CD14-positive monocyte (primary cell): ENCODE measurements around the gene PAEP. TPM values are rescaled to one million over a fixed set of nuclear protein-coding genes. Genes with fewer than 3 reads are reported as not detected.

Source experiments
- DNase-seq, 3 donors: peaks; one replicate each; pipeline ENCODE4 v3.0.0-alpha.2; 2011 to 2022
- H2AFZ ChIP-seq: 2 replicates; pipeline ENCODE4 v1.6.0; 2012; ENCODE audit warnings: mild to moderate bottlenecking, low read depth, low read length, inconsistent platforms; ENCODE audit not compliant: insufficient read depth, poor library complexity, severe bottlenecking
- H3K27ac ChIP-seq, 2 donors: 1 replicate in 1 of 2; 2 replicates in 1 of 2; pipeline ENCODE4 v1.5.1; 2012 to 2013; ENCODE audit warnings: low read length in 2 of 2, control low read depth in 1 of 2, inconsistent platforms in 1 of 2, low read depth in 1 of 2, mild to moderate bottlenecking in 1 of 2
- H3K27me3 ChIP-seq, 2 donors: one replicate each; pipeline versions ENCODE4 v1.6.0 to v1.6.1; 2011 to 2013; ENCODE audit warnings: low read length in 2 of 2; ENCODE audit not compliant: control insufficient read depth in 2 of 2, insufficient read depth in 2 of 2
- H3K36me3 ChIP-seq, 2 donors: replicated peaks in 1 of 2; 1 replicate in 1 of 2; 2 replicates in 1 of 2; pipeline versions ENCODE4 v1.5.1 to v1.6.1; 2012 to 2013; ENCODE audit warnings: low read length in 2 of 2, control low read depth in 1 of 2, inconsistent platforms in 1 of 2, mild to moderate bottlenecking in 1 of 2; ENCODE audit not compliant: insufficient read depth in 2 of 2, control insufficient read depth in 1 of 2
- H3K4me1 ChIP-seq, 2 donors: 1 replicate in 1 of 2; 2 replicates in 1 of 2; pipeline versions ENCODE4 v1.5.1 to v1.6.1; 2012 to 2013; ENCODE audit warnings: low read length in 2 of 2, control low read depth in 1 of 2, inconsistent platforms in 1 of 2, mild to moderate bottlenecking in 1 of 2, moderate library complexity in 1 of 2; ENCODE audit not compliant: insufficient read depth in 2 of 2, control insufficient read depth in 1 of 2
- H3K4me2 ChIP-seq: replicated peaks from 2 replicates; pipeline ENCODE3; 2012; ENCODE audit warnings: low read length, moderate library complexity, mild to moderate bottlenecking; ENCODE audit not compliant: poor library complexity, severe bottlenecking; ENCODE audit errors: extremely low read depth
- H3K4me3 ChIP-seq, 3 experiments: fragments of 200-600 bp in 1 of 3; sonication (generic) in 1 of 3; replicated peaks in 1 of 3; 1 replicate in 2 of 3; 2 replicates in 1 of 3; pipeline ENCODE4 v1.5.1; 2011 to 2013; ENCODE audit warnings: low read length in 3 of 3, mild to moderate bottlenecking in 3 of 3, control low read depth in 2 of 3, low read depth in 2 of 3, inconsistent platforms in 1 of 3, moderate library complexity in 1 of 3
- H3K79me2 ChIP-seq: 2 replicates; pipeline ENCODE4 v1.6.0; 2012; ENCODE audit warnings: mild to moderate bottlenecking, control low read depth, inconsistent platforms, low read length, moderate library complexity; ENCODE audit not compliant: insufficient read depth
- H3K9ac ChIP-seq: 2 replicates; pipeline ENCODE4 v1.6.0; 2017; ENCODE audit warnings: low read length, mild to moderate bottlenecking; ENCODE audit not compliant: insufficient read depth, poor library complexity, severe bottlenecking
- H3K9me3 ChIP-seq, 2 donors: replicated peaks in 1 of 2; 1 replicate in 1 of 2; 2 replicates in 1 of 2; pipeline versions ENCODE4 v1.5.1 to v1.6.1; 2012 to 2013; ENCODE audit warnings: low read length in 2 of 2, control low read depth in 1 of 2; ENCODE audit not compliant: control insufficient read depth in 1 of 2, insufficient read depth in 1 of 2
- H4K20me1 ChIP-seq: 2 replicates; pipeline ENCODE4 v1.6.0; 2012; ENCODE audit warnings: mild to moderate bottlenecking, low read length, control low read depth, moderate library complexity; ENCODE audit not compliant: insufficient read depth
- H3K27ac Mint-ChIP-seq, 7 donors: one replicate each; pipeline ENCODE4 v1.8.0; 2020; ENCODE audit warnings: mild to moderate bottlenecking in 7 of 7, mixed read lengths in 7 of 7, moderate library complexity in 6 of 7, inconsistent platforms in 2 of 7
- H3K27me3 Mint-ChIP-seq, 3 donors: one replicate each; pipeline ENCODE4 v1.8.0; 2021 to 2022; ENCODE audit warnings: low read depth in 3 of 3, mild to moderate bottlenecking in 3 of 3, mixed read lengths in 3 of 3, moderate library complexity in 3 of 3, inconsistent platforms in 1 of 3
- H3K36me3 Mint-ChIP-seq, 2 donors: one replicate each; pipeline ENCODE4 v1.8.0; 2020; ENCODE audit warnings: mixed read lengths in 2 of 2, inconsistent platforms in 1 of 2, mild to moderate bottlenecking in 1 of 2
- H3K4me1 Mint-ChIP-seq: one replicate; pipeline ENCODE4 v1.8.0; 2020; ENCODE audit warnings: mild to moderate bottlenecking, mixed read lengths
- H3K4me3 Mint-ChIP-seq, 2 donors: one replicate each; pipeline ENCODE4 v1.8.0; 2020; ENCODE audit warnings: mild to moderate bottlenecking in 2 of 2, mixed read lengths in 2 of 2, moderate library complexity in 1 of 2
- H3K9me3 Mint-ChIP-seq, 7 donors: one replicate each; pipeline ENCODE4 v1.8.0; 2020 to 2022; ENCODE audit warnings: mixed read lengths in 7 of 7, mild to moderate bottlenecking in 6 of 7, moderate library complexity in 6 of 7, inconsistent platforms in 2 of 7
- CTCF ChIP-seq: fragments of 200-600 bp; IDR thresholded peaks from one replicate; pipeline ENCODE4 v1.8.0; 2022; ENCODE audit warnings: antibody characterized with exemption, mild to moderate bottlenecking
- WGBS: methylation state at CpG from one replicate; pipeline ENCODE4 v1.1.5; 2013; ENCODE audit warnings: missing lambda C conversion rate; ENCODE audit not compliant: insufficient coverage; 5-methylcytosine and 5-hydroxymethylcytosine counted together
- intact Hi-C, 2 donors: fragments of 100-400 bp; cut with micrococcal nuclease; formaldehyde crosslinking; loops; one replicate each; pipeline versions ENCODE4 v1.15.0 to v1.15.1; 2023
- polyA plus RNA-seq, 3 donors: library from polyadenylated mRNA; depleted of rRNA in 1 of 3; unstranded in 2 of 3; stranded (reverse) in 1 of 3; fragments of 300-500 nt in 2 of 3; fragments of >200 nt in 1 of 3; fragmentation: Illumina TruSeq in 2 of 3; gene quantifications; 1 replicate in 2 of 3; 2 replicates in 1 of 3; pipeline ENCODE4 v1.2.3, GENCODE V29; 2012 to 2021

PAEP gene
- polyA plus RNA-seq, 3 donors: not detected

- TF ChIP-seq CTCF: no peak
- H3K9me3 ChIP-seq: no peaks in the 10 kb centered on the region
- no peak for DNase-seq
- WGBS: 82% methylated on average over 4 of the region's 10 CpGs
- peaks cover 0 to 9% (median 5%) of the 10 kb centered on the region in 7 donors for H3K9me3 Mint-ChIP-seq
- no peak overlapping the region for H3K4me3 ChIP-seq
- no peak overlapping the region for H3K4me3 Mint-ChIP-seq
- H3K27ac ChIP-seq: no peak overlapping the region
- H3K36me3 Mint-ChIP-seq: no peaks in the 10 kb centered on the region
- H3K9ac ChIP-seq: no peak overlapping the region
- intact Hi-C loops: no loop called here
- no peaks in the 10 kb centered on the region for H3K4me1 ChIP-seq
- H3K27me3 ChIP-seq: no peaks in the 10 kb centered on the region
- no peaks in the 10 kb centered on the region for H3K4me1 Mint-ChIP-seq
- no peak overlapping the region for H3K27ac Mint-ChIP-seq
- no peaks in the 10 kb centered on the region for H3K36me3 ChIP-seq
- H2AFZ ChIP-seq: no peak overlapping the region
- peaks cover 0 to 8% (median 6%) of the 10 kb centered on the region in 3 donors for H3K27me3 Mint-ChIP-seq
- H3K79me2 ChIP-seq: no peaks in the 10 kb centered on the region
- H3K4me2 ChIP-seq: no peak overlapping the region
- no peaks in the 10 kb centered on the region for H4K20me1 ChIP-seq
Measured at GRCh38 chr9:135566552-135566951, 5.0 kb downstream of the PAEP start.

DNA sequence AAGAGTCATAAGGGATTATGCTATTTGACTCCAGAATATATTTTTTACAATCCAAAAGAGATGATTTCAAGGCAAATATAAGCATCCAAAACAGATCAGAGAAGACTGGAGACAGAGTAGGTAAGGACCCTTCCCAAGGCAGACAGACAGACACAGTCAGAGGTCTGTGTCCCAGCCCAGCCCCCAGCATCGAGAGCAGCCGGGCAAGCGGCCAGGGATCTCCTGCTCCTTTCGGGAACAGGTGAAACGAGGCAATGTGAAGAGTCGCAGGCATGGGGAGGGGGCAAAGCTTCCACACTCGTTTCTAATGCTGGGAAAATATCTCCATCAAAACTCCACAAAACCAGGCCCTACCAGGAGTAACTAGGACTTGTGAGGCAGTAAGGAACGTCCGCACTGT is 5.8 kb downstream of the PAEP start:
- TF ChIP-seq CTCF: no peak
- H4K20me1 ChIP-seq: no peaks in the 10 kb centered on the region
- no peaks in the 10 kb centered on the region for H3K27me3 ChIP-seq
- Mint-ChIP-seq H3K36me3 (no peaks in the 10 kb centered on the region), H3K4me1 (no peaks in the 10 kb centered on the region), H3K27me3 (peaks cover 0 to 8% (median 6%) of the 10 kb centered on the region in 3 donors), H3K9me3 (peaks cover 0 to 7% (median 3%) of the 10 kb centered on the region in 7 donors), H3K4me3 (no peak overlapping the region), H3K27ac (no peak overlapping the region)
- H3K4me3 ChIP-seq: no peak overlapping the region
- DNase-seq: no peak
- no peak overlapping the region for H3K27ac ChIP-seq
- no peaks in the 10 kb centered on the region for H3K36me3 ChIP-seq
- no peak overlapping the region for H3K4me2 ChIP-seq
- intact Hi-C loops: no loop called here
- H2AFZ ChIP-seq: no peak overlapping the region
- H3K9ac ChIP-seq: no peak overlapping the region
- no peaks in the 10 kb centered on the region for H3K9me3 ChIP-seq
- 88% methylated on average over 6 of the region's 9 CpGs for WGBS
- no peaks in the 10 kb centered on the region for H3K4me1 ChIP-seq
- H3K79me2 ChIP-seq: no peaks in the 10 kb centered on the region
